IMR-90 (cell line): ENCODE data around the gene AGAP1. TPM values are rescaled to one million over a fixed set of nuclear protein-coding genes. Genes with fewer than 3 reads are reported as not detected.

Experiments used
- ATAC-seq: fragments of 200-7000 bp; cut with Tn5 transposase; 2 replicates; pipeline ENCODE4 v1.9.1; 2020; ENCODE audit warnings: low read depth, mild to moderate bottlenecking, moderate library complexity
- BruUV-seq: library from RNA; stranded (reverse); fragments of 400-500 nt; replicated peaks from 2 replicates; lab custom pipeline; 2021; lab: Mats Ljungman, UMichigan
- CTCF ChIA-PET: fragments of 300-600 bp; formaldehyde crosslinking; extraction: SDS; loops from one replicate; lab custom pipeline; 2021; ENCODE audit warnings: antibody characterized with exemption; lab: Yijun Ruan, JAX
- POLR2A ChIA-PET: fragments of 300-600 bp; sonication (Branson Sonifier 250); formaldehyde crosslinking; loops from one replicate; lab custom pipeline; 2022; ENCODE audit warnings: antibody characterized with exemption; ENCODE audit not compliant: unreplicated experiment; lab: Charles Lee
- DNase-seq: peaks from one replicate; pipeline ENCODE4 v3.0.0; 2013
- H2AFZ ChIP-seq: replicated peaks from 2 replicates; pipeline ENCODE3; 2013; ENCODE audit warnings: low read length, mild to moderate bottlenecking; ENCODE audit not compliant: poor library complexity
- H2AK5ac ChIP-seq: 2 replicates; pipeline ENCODE4 v1.6.1; 2013; ENCODE audit warnings: low read depth, low read length, inconsistent platforms
- H2AK9ac ChIP-seq: replicated peaks from 2 replicates; pipeline ENCODE3; 2013; ENCODE audit warnings: mild to moderate bottlenecking, low read depth, low read length, moderate library complexity; ENCODE audit not compliant: poor library complexity
- H2BK120ac ChIP-seq: 2 replicates; pipeline ENCODE4 v1.6.1; 2013; ENCODE audit warnings: low read depth, low read length, inconsistent platforms
- H2BK15ac ChIP-seq: 3 replicates; pipeline ENCODE4 v1.6.1; 2013; ENCODE audit warnings: low read depth, low read length, inconsistent platforms
- H2BK20ac ChIP-seq: 2 replicates; pipeline ENCODE4 v1.6.1; 2013; ENCODE audit warnings: low read depth, mild to moderate bottlenecking, inconsistent platforms, low read length, moderate library complexity
- H2BK5ac ChIP-seq: 2 replicates; pipeline ENCODE4 v1.6.1; 2013; ENCODE audit warnings: mild to moderate bottlenecking, low read depth, low read length, inconsistent platforms; ENCODE audit not compliant: poor library complexity, severe bottlenecking
- H3K14ac ChIP-seq: replicated peaks from 2 replicates; pipeline ENCODE4 v1.6.1; 2013; ENCODE audit warnings: low read depth, low read length, inconsistent platforms
- H3K18ac ChIP-seq: 2 replicates; pipeline ENCODE4 v1.6.1; 2013; ENCODE audit warnings: low read depth, low read length, control low read depth
- H3K23ac ChIP-seq: 2 replicates; pipeline ENCODE4 v1.6.1; 2013; ENCODE audit warnings: low read depth, low read length, inconsistent platforms
- H3K27ac ChIP-seq: 2 replicates; pipeline ENCODE4 v1.5.1; 2013; ENCODE audit warnings: mild to moderate bottlenecking, control low read depth, low read length; ENCODE audit not compliant: insufficient read depth
- H3K27me3 ChIP-seq: 2 replicates; pipeline ENCODE4 v1.6.1; 2013; ENCODE audit warnings: low read length; ENCODE audit not compliant: control insufficient read depth, insufficient read depth
- H3K36me3 ChIP-seq: 2 replicates; pipeline ENCODE4 v1.6.1; 2013; ENCODE audit warnings: low read length, mixed read lengths; ENCODE audit not compliant: control insufficient read depth, insufficient read depth
- H3K4ac ChIP-seq: 2 replicates; pipeline ENCODE4 v1.6.1; 2013; ENCODE audit warnings: low read depth, low read length, inconsistent platforms
- H3K4me1 ChIP-seq: 2 replicates; pipeline ENCODE4 v1.6.1; 2013; ENCODE audit warnings: low read length, mixed read lengths; ENCODE audit not compliant: control insufficient read depth, insufficient read depth
- H3K4me2 ChIP-seq: 2 replicates; pipeline ENCODE4 v1.6.1; 2013; ENCODE audit warnings: low read depth, mild to moderate bottlenecking, control low read depth, low read length, moderate library complexity
- H3K4me3 ChIP-seq: 2 replicates; pipeline ENCODE4 v1.5.1; 2013; ENCODE audit warnings: low read depth, mild to moderate bottlenecking, control low read depth, low read length, moderate library complexity; ENCODE audit not compliant: insufficient read depth
- H3K56ac ChIP-seq: 2 replicates; pipeline ENCODE4 v1.6.1; 2013; ENCODE audit warnings: low read length, inconsistent platforms; ENCODE audit not compliant: insufficient read depth; ENCODE audit errors: extremely low read depth
- H3K79me1 ChIP-seq, 2 experiments: 2 replicates each; pipeline ENCODE4 v1.6.1; 2013; ENCODE audit warnings: low read length in 2 of 2, inconsistent platforms in 1 of 2, low read depth in 1 of 2
- H3K9ac ChIP-seq: 2 replicates; pipeline ENCODE4 v1.6.1; 2013; ENCODE audit warnings: low read depth, low read length, control low read depth
- H3K9me1 ChIP-seq: 2 replicates; pipeline ENCODE4 v1.6.1; 2013; ENCODE audit warnings: low read length, inconsistent platforms; ENCODE audit not compliant: insufficient read depth
- H3K9me3 ChIP-seq: 2 replicates; pipeline ENCODE4 v1.6.1; 2013; ENCODE audit warnings: low read length; ENCODE audit not compliant: control insufficient read depth, insufficient read depth
- H4K20me1 ChIP-seq: 2 replicates; pipeline ENCODE4 v1.6.1; 2013; ENCODE audit warnings: low read length, inconsistent platforms; ENCODE audit not compliant: insufficient read depth
- H4K5ac ChIP-seq: 2 replicates; pipeline ENCODE4 v1.6.1; 2013; ENCODE audit warnings: mild to moderate bottlenecking, low read depth, low read length, control low read depth
- H4K8ac ChIP-seq, 2 experiments: 2 replicates each; pipeline ENCODE4 v1.6.1; 2013; ENCODE audit warnings: low read depth in 2 of 2, low read length in 2 of 2, control low read depth in 1 of 2, inconsistent platforms in 1 of 2
- H4K91ac ChIP-seq: 2 replicates; pipeline ENCODE4 v1.6.1; 2013; ENCODE audit warnings: low read depth, low read length, inconsistent platforms; ENCODE audit not compliant: insufficient read depth
- CEBPB ChIP-seq: IDR thresholded peaks from 2 replicates; pipeline ENCODE4 v1.6.1; 2012; ENCODE audit warnings: low read depth, low read length, improper control_type of control experiment
- CHD1 ChIP-seq: IDR thresholded peaks from 2 replicates; pipeline ENCODE4 v1.6.1; 2012; ENCODE audit warnings: low read depth, low read length, improper control_type of control experiment
- CTCF ChIP-seq: conservative IDR thresholded peaks from 2 replicates; pipeline ENCODE4 v1.5.1; 2012; ENCODE audit warnings: mild to moderate bottlenecking, low read depth, low read length, improper control_type of control experiment
- FOS ChIP-seq: fragments of 150-350 bp; IDR thresholded peaks from 2 replicates; pipeline ENCODE4 v1.6.1; 2016; ENCODE audit warnings: low read depth, low read length
- MAFK ChIP-seq: IDR thresholded peaks from 2 replicates; pipeline ENCODE4 v1.6.1; 2012; ENCODE audit warnings: low read depth, low read length, improper control_type of control experiment
- MAZ ChIP-seq: IDR thresholded peaks from 2 replicates; pipeline ENCODE4 v1.6.1; 2012; ENCODE audit warnings: low read depth, mild to moderate bottlenecking, low read length, improper control_type of control experiment, moderate library complexity, borderline replicate concordance
- MXI1 ChIP-seq: IDR thresholded peaks from 2 replicates; pipeline ENCODE4 v1.6.1; 2012; ENCODE audit warnings: low read depth, mild to moderate bottlenecking, low read length, moderate library complexity, borderline replicate concordance
- NFE2L2 ChIP-seq: fragments of 150-350 bp; IDR thresholded peaks from 2 replicates; pipeline ENCODE4 v1.6.1; 2016; ENCODE audit warnings: low read depth, mild to moderate bottlenecking, low read length
- RAD21 ChIP-seq: IDR thresholded peaks from 2 replicates; pipeline ENCODE4 v1.6.1; 2012; ENCODE audit warnings: low read length, improper control_type of control experiment
- RCOR1 ChIP-seq: IDR thresholded peaks from 2 replicates; pipeline ENCODE4 v1.6.1; 2012; ENCODE audit warnings: mild to moderate bottlenecking, low read length, improper control_type of control experiment; ENCODE audit not compliant: insufficient replicate concordance
- RFX5 ChIP-seq: IDR thresholded peaks from 2 replicates; pipeline ENCODE4 v1.8.0; 2012; ENCODE audit warnings: low read depth, mild to moderate bottlenecking, low read length, moderate library complexity
- SMC3 ChIP-seq: fragments of 150-350 bp; IDR thresholded peaks from 2 replicates; pipeline ENCODE4 v1.6.1; 2016; ENCODE audit warnings: low read depth, mild to moderate bottlenecking, antibody characterized with exemption, low read length, moderate library complexity
- USF2 ChIP-seq: fragments of 150-350 bp; IDR thresholded peaks from 2 replicates; pipeline ENCODE4 v1.6.1; 2017; ENCODE audit warnings: mild to moderate bottlenecking, antibody characterized with exemption, low read length, low read depth
- WGBS, 2 experiments: methylation state at CpG; one replicate each; pipeline versions ENCODE4 v1.1.5 to v1.1.7; 2013; ENCODE audit warnings: missing lambda C conversion rate in 2 of 2; ENCODE audit not compliant: insufficient read length in 1 of 2; ENCODE audit errors: extremely low coverage in 2 of 2; 5-methylcytosine and 5-hydroxymethylcytosine counted together
- dilution Hi-C: fragments of 300-500 bp; cut with HindIII; formaldehyde crosslinking; loops from one replicate; pipeline ENCODE4 v1.14.3; 2018; ENCODE audit warnings: low sequenced_read_pairs; ENCODE audit not compliant: unreplicated experiment
- in situ Hi-C: fragments of 300-500 bp; cut with MboI; formaldehyde crosslinking; loops from 3 replicates; pipeline ENCODE4 v1.14.3; 2019; ENCODE audit warnings: low sequenced_read_pairs, inconsistent platforms, mixed read lengths
- intact Hi-C: fragments of 100-400 bp; cut with micrococcal nuclease; formaldehyde crosslinking; loops from 2 replicates; pipeline ENCODE4 v1.10.0; 2022
- polyA plus RNA-seq, 3 experiments: library from polyadenylated mRNA; depleted of rRNA; stranded (reverse); fragments of >200 nt; gene quantifications; 2 replicates each; pipeline ENCODE4 v1.2.3, GENCODE V29; 2012; ENCODE audit warnings: low replicate concordance in 1 of 3
- total RNA-seq: library from RNA; depleted of rRNA; stranded (reverse); fragments of >200 nt; gene quantifications from 2 replicates; pipeline ENCODE4 v1.2.3, GENCODE V29; 2012

AGAP1 gene
- total and polyA plus RNA-seq, 2 of the 4 experiments (the other 2 are of a cell fraction) = 15.1 to 16.4 TPM

- Histone ChIP-seq H3K18ac (no peak overlapping the region), H4K5ac (no peak overlapping the region), H3K9me3 (no peaks in the 10 kb centered on the region), H3K9me1 (no peaks in the 10 kb centered on the region), H3K4me1 (no peaks in the 10 kb centered on the region), H3K23ac (no peak overlapping the region), H3K27ac (no peak overlapping the region), H3K14ac (no peak overlapping the region), H3K79me1 (0 out of 4 replicates have a peak, but pooled peaks cover 0 to 3% of the 10 kb centered on the region in 2 experiments), H3K56ac (no peak overlapping the region), H3K9ac (no peak overlapping the region), H2BK5ac (no peak overlapping the region), H3K27me3 (no peaks in the 10 kb centered on the region), H2BK20ac (no peak overlapping the region), H2BK120ac (no peak overlapping the region), H3K4me2 (no peak overlapping the region), H3K36me3 (no peaks in the 10 kb centered on the region; the same call in 1 of the 2 replicates), H3K4me3 (no peak overlapping the region), H2AK9ac (no peak overlapping the region), H4K91ac (no peak overlapping the region), H4K8ac (no peak overlapping the region), H2AFZ (no peak overlapping the region), H4K20me1 (no peaks in the 10 kb centered on the region), H2BK15ac (no peak overlapping the region), H2AK5ac (no peak overlapping the region), H3K4ac (no peak overlapping the region)
- ATAC-seq (no peak), DNase-seq (no peak)
- BruUV-seq = no TSS peak
- dilution Hi-C loops = no loop called here
- intact Hi-C loops = no loop called here
- no peak for TF ChIP-seq MAZ
- TF ChIP-seq NFE2L2 = no peak
- TF ChIP-seq SMC3 = no peak
- TF ChIP-seq RAD21 = no peak
- no peak for TF ChIP-seq USF2
- TF ChIP-seq RCOR1 = no peak
- no peak for TF ChIP-seq RFX5
- TF ChIP-seq CHD1 = no peak
- no peak for TF ChIP-seq CTCF
- no peak for TF ChIP-seq FOS
- TF ChIP-seq MXI1 = no peak
- no peak for TF ChIP-seq MAFK
- no peak for TF ChIP-seq CEBPB
- in situ Hi-C loops = no loop called here
- ChIA-PET POLR2A (no interaction called here), CTCF (no interaction called here)
- WGBS, 2 experiments = no CpG with 5 or more reads among the region's 23 CpGs
Measured at GRCh38 chr2:235958221-235958930, 464.5 kb downstream of the AGAP1 start.
